GM21360 (cell line): ENCODE results near the gene EIF4H.
"Not testable (repeated sequence)": the region's sequence is repeated elsewhere in the genome, so short reads cannot be mapped to it uniquely, and the experiment has no call there.

Experiments used
- ATAC-seq: cut with Tn5 transposase; IDR thresholded peaks from one replicate; pipeline ENCODE4 v1.9.1; 2021; ENCODE audit warnings: mild to moderate bottlenecking, moderate library complexity; ENCODE audit not compliant: unreplicated experiment

The EIF4H gene

DNA sequence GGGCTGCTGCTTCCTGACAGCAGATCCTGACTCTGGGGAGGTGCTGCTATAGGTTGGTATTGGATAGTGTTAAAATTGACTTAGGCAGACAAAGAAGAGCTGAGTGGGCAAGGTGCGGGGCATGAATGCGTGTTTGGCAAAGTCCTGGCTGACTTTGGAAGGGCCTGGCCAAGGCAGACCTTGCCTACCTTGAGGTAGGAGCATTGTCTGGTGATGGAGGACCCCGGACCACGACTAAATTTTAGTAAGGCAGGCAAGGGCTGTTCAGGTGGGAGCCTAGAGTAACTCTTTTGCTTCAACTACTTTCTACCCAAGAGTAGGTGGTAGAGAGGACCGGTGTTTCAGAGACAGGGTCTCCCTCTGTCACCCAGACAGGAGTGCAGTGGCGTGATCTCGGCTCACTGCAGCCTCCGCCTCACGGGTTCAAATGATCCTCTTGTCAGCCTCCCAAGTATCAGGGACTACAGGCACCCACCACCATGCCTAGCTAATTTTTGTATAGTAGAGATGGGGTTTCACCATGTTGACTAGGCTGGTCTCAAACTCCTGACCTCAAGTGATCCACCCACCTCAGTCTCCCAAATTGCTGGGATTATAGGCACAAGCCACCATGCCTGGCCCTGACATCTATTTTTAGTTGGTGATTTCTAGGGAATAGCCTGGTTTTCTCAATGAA, 23.4 kb downstream of the EIF4H start:
- ATAC-seq = no peak

DNA sequence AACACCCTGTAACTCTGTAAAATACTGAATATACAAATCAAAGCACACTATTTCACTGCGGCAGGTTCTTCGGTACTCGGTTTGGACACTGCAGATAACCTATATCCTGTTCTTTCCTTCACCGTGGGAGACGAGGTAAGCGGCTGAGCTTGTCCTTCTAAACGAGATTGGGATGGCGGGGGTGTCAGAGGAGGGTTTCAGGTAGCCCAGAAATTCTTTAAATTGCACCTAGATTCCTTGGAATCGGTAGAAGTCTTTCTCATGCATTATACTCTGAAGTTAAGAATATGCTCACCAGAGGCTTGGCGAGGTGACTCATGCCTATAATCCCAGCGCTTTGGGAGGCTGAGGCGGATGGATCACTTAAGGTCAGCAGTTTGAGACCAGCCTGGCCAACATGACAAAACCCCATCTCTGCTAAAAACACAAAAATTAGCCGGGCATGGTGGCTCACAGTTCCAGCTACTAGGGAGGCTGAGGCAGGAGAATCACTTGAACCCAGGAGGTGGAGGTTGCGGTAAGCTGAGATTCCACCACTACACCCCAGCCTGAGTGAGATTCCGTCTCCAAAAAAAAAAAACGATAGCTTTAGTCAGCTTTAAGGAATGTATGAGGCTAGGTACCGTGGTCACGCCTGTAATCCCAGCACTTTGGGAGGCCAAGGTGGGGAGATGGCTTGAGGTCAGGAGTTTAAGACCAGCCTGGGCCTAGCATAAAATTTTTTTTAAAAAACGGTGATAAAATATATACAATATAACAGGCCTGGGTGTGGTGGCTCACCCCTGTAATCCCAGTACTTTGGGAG, 25.6 kb downstream of the EIF4H start:
- no peak for ATAC-seq

DNA sequence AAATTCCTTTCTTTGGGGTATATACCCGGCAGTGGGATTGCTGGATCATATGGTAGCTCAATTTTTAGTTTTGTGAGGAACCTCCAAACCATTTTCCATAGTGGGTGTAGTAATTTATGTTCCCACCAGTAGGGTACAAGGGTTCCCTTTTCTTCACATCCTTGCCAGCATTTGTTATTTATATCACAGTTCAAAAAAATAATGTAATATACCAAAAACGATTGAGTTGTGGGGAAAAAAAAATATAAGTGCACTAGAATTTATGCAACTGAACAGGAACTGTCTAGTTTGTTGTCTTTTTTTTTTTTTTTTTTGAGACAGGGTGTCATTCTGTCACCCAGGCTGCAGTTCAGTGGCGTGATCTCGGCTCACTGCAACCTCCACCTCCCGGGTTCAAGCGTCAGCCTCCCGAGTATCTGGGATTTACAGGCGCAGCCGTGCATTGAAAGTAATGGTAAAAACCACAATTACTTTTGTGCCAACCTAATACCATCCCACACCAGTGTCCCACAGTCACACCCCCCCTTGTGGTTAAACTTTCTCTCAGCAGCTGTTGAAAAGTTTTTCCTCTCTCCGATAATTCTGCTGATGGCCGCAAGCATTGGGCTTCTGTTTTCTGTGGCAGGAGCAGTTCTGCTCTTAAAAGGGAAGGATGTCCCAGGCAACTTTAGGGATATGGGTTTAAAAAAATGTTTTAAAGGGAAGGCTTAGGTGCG, 28.8 kb downstream of the EIF4H start:
- ATAC-seq = no peak

DNA sequence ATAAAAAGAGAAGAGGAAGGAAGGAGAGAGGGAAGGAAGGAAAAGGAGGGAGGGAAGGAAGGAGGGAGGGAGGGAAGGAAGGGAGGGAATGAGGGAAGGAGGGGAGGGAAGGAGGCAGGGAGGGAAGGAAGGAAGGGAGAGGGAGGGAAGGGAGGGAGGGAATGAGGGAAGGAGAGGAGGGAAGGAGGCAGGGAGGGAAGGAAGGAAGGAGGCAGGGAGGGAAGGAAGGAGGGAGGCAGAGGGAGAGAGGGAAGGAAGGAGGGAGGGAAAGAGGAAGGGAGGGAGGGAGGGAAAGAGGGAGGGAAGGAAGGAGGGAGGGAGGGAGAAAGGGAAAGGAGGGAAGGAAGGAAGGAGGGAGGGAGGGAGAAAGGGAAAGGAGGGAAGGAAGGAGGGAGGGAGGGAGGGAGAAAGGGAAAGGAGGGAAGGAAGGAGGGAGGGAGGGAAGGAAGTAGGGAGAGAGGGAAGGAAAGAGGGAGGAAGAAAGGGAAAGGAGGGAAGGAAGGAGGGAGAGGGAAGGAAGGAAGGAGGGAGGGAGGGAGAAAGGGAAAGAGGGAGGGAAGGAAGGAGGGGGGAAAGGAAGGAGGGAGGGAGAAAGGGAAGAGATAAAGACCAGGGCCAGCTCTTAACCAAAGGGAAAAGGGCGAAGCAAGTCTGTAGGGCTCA, 29.9 kb downstream of the EIF4H start:
- no peak for ATAC-seq

DNA sequence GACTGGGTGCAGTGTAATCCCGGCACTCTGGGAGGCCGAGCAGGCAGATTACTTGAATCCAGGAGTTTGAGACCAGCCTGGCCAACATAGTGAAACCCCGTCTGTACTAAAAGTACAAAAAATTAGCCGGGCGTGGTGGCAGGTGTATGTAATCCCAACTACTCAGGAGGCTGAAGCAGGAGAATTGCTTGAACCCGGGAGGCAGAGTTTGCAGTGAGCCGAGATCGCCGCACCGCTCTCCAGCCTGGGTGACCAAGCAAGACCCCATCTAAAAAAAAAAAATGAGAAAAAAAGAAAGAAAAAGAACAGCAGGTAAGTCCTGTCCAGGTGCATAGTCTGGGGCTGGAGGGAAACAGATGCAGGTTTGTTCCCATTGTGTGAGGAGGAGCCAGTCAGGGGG, 31.9 kb downstream of the EIF4H start:
- not testable (repeated sequence) for ATAC-seq

DNA sequence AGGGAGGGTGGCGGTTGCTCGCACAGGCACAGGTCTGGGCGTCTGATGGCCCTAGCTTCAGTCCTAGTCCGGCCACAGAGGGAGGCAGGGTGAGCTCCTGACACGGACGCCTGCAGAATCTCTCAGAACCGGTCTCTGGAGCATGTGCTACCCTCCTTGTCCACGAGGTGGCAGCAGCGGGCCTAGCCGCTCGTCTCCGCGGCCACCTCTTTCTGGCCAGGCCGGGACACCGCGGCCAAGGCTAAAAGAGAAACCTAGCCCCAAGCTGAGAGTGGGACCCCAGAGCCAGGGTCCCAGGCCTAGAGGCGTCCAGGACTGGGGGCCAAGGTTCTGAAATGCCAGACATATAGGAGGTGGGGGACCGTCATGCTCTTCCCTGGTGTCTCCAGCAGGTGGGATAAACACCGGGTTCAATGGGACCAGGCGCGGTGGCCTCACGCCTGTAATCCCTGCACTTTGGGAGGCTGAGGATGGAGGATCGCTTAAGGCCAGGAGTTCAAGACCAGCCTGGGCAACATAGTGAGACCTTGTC, 32.5 kb downstream of the EIF4H start:
- no peak for ATAC-seq

DNA sequence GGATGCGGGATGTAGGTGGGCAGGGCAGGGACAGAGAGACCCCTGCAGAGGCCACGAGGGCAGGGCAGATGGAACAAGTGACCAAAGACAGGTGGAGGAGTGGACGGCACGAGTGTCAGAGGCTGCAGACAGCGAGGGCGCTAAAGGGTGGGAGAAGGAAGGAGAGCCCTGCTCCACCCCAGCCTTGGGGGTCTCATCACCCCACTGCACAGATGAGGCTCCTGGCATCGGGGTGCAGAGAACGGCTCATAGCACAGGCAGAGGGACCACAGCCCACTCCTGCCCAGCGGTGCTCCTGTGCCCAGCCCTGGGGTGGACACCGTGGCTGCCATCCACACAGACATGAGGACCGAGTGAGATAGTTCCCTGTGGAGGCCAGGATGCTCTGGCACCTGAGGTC, 33.4 kb downstream of the EIF4H start:
- ATAC-seq = no peak

DNA sequence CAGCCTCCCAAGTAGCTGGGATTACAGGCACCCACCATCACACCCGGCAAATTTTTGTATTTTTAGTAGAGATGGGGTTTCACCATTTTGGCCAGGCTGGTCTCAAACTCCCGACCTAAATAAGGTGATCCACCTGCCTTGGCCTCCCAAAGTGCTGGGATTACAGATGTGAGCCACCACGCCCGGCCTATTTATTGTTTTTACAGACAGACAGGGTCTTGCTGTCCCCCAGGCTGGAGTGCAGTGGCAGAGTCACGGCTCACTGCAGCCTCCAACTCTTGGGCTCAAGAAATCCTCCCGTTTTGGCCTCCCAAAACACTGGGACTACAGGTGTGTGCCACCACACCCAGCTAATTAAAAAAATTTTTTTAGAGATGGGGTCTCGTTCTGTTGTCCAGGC, 34.1 kb downstream of the EIF4H start:
- not testable (repeated sequence) for ATAC-seq

DNA sequence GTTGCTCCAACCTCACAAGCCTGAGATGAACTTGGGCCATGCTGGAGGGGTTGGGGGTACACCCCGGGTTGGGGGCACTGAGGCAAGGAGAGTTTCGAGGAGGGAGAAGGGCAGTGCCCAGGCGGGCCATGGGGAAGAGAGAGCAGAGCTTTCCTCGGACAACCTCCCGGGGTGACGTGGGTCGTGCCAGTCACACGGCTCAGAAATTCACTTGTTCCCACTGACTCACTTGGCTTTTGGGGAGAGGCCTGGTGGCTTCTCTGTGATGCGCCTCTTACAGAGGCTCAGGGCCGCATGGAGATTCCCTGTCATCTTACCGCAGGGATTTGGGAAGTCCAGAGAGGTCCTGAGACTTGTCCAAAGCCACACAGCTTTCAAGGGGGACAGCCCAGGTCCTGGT, 38.5 kb downstream of the EIF4H start:
- ATAC-seq = no peak

DNA sequence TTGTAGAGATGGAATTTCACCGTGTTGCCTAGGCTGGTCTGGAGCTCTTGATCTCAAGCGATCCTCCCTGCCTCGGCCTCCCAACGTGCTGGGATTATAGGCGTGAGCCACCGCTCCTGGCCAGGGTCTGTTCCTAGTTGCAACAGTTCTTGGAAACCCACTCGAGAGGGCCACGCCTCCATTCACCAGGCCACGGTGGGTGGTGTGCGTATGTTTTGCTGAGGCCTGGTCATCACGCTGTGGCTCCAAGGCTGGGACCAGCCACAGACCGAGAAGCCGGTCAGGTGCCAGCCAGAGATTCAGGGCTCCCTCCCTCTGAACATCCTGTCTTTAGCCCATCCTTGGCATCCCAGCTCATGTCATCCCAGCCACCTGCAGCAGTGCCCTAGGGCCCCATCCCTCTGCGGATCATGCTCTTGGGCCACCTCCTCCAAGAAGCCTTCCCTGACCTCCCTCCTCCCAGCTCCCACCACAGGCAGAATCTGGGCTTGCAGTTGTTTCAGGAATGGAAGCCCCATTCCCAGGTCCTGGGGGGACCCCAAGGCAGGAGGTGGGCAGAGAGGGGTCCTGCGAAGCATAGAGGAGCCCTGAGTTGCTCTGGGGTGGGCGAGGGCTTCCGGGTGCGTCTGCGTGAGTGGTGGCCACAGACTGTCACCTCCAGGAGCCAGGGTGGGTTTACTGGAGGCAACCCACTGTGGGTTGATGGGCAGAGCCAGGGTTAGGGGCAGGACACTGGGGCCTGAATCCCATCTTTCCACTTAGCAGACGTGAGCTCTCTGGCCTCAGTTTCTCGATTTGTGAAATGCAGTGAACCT, 40.9 kb downstream of the EIF4H start:
- ATAC-seq = no peak

DNA sequence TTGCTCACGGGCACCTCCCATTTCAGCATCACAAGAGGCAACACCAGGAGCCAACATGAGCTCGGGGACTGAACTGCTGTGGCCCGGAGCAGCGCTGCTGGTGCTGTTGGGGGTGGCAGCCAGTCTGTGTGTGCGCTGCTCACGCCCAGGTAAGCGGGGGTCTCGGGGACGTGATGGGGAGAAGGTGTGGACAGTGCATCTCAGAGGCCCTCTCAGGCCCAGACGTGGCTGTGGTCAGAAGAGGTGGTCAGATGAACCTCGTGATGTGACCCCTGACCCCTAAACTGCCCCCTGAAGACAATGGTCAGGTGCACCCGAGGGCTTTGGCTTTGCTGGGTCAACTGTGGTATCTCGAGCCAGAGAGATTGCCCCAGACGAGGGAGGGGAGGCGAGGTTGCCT, 41.8 kb downstream of the EIF4H start:
- no peak for ATAC-seq

DNA sequence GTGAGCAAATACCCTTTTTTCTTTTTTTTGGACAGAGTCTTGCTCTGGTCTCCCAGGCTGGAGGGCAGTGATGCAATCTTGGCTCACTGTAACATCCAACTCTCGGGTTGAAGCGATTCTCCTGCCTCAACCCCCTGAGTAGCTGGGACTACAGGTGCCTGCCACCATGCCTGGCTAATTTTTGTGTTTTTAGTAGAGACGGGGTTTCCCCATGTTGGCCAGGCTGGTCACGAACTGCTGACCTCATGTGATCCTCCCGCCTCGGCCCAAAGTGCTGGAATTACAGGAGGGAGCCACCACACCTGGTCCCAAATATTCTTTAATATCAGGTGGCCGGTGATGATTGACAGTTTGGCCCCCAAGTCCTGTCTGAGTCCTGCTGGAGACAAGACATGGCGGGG, 42.2 kb downstream of the EIF4H start:
- no peak for ATAC-seq

DNA sequence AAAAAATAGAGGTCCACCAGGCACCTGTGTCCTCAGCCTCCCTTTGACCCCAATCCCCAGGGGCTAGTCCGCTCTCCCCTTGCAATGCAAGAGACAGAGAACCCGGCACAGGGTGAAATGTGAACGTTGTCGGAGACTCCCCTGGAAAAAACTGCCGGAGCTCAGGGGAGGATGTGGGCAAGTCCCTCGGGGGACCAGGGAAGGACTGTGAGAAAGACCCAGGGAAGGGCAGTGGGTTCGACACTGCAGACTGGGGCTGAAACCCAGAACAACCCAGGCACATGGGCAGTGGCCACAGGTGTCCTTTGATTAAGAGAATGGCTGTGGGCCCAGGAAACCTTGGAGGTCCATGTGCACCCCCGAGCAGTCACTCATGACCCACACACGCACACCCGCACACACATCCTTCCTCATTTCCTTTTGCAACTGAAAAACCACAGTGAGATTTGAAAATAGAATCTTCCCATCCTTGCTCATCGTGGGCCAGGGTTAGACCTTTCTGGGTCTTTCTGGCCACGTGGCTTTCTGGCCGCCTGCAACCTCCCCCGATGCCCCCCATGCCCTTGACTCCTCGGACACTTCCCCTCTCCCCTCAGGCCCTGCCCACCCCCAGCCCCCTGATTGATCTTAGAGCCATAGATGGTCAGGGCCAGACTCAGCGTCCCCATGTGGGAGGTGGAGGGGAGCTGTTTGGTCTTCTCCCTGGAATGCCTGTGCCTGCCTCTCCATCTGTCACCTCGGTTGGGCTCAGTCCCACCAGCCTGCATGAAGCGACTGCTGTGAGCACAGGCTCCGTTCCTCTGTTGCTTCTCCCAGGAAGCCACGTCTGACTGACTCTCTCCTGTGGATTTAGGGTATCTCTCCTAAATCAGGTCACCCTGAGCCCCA, 43.5 kb downstream of the EIF4H start:
- no peak for ATAC-seq

DNA sequence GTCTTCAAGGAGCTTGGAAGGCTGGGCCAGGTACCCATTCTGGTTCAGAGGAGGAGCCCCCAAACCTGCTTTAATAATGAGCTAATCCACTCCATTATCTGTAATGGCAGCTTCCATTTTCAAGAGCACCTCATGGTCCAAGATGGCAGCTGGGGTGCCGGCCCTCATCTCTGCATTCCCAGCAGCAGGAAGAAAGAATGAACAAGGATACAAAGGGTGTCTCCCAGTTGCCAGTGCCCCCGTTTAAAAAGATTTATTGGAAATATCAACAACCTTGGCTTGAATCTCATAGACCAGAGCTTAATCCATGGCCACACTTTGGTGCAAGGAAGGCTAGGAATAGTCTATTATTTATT, 44.2 kb downstream of the EIF4H start:
- ATAC-seq = no peak

DNA sequence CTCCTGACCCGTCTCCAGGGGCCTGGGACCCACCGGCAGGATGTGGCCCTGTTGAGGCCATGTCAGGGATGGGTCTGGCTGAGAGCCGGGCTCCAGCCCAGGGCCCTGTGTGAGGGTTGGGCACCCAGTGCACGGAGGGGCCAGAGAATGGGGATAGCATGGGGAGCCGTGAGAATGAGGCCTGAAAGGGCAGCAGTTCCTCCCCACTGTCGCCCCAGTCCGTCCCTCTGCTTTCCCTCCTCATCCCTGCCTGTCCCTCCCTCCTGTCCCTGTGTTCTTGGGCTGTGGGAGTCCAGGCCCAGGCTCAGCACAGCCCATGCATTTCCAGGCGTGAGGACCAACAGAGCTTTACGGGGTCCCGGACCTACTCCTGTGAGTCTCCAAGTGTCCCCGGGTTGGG, 45.3 kb downstream of the EIF4H start:
- ATAC-seq = no peak

DNA sequence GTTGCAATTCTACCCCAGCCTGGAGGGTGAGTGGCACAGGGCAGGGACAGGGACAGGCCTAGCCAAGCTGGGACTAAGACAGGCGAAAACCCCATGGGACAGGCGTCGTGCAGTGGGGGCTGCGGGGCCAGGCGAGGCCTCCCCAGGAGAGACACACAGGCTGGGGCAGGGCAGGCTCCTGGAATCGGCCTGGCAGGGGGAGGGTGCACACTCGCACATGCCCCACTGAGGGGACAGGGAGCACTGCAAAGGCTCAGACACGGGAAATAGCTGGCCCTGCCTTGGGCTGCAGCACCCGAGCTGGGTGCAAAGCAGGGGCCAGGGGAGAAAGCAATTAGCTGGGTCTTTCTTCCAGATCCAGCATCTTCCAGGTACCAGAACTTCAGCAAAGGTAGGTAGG, 46.1 kb downstream of the EIF4H start:
- no peak for ATAC-seq

DNA sequence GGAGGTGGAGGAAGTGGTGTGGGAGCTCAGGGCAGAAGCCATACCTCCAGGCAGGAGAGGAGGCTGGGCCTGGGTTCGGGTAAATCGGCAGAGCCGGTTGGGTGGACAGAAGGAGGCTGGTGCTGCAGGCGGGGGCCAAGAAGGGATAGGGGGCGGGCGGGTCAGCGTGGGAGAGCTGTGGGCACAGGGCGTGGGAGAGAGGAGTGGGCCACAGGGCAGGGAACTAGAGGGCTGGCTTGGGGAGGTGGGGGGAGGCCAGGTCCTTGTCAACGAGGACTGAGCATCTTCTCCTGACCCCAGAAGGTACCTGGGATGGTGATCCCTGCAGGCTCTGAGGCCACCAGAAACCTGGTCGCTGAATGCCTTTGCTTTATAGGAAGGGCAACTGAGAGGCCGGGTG, 47.6 kb downstream of the EIF4H start:
- ATAC-seq = no peak

DNA sequence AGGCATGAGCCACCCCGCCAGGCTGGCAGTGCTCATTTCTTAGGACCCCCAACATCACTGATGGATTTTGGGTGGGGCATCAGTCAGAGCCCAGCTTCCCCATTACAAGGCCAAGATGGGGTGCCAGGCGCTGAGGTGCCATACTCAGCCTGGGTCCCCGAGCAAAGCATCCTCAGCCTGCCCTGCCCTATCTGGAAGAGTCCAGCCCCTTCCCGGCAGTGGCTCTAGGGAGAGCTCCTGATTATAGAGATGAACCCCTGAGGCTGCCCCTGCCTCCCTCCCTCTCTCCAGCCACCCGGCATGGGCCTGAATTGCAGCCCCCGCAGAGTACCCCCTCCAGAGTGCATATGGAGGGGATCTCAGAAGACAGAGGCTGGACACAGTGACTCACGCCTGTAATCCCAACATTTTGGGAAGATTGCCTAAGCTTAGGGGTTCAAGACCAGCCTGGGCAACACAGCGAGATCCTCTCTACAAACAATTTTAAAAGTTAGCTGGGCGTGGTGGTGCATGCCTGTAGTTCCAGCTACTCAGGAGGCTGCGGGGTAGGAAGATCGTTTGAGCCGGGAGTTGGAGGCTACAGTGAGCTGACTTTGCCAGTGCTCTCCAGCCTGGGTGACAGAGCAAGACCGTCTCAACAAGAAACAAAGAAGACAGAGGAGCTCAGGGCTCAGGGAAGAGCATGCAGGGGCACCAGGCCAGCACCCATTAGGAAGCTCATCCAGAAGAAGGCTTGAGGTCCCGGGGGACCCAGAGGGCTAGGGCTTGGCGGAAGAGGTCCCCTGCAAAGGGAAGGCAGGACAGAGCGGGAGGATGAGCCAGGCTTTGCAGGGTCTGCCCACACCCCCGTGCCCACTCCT, 48.9 kb downstream of the EIF4H start:
- ATAC-seq = no peak
